GM12878 (cell line): ENCODE results near the gene RASAL1. TPM values are rescaled to one million over a fixed set of nuclear protein-coding genes. Genes with fewer than 3 reads are reported as not detected.

ENCODE experiments used
- BHLHE40 ChIP-seq, 2 experiments: fragments of 450-650 bp in 1 of 2; IDR thresholded peaks; 2 replicates each; pipeline ENCODE4 v1.6.1; 2011 to 2017; ENCODE audit warnings: low read depth in 2 of 2, borderline replicate concordance in 1 of 2, improper control_type of control experiment in 1 of 2, low read length in 1 of 2, mild to moderate bottlenecking in 1 of 2
- BMI1 ChIP-seq: fragments of 450-650 bp; IDR thresholded peaks from 2 replicates; pipeline ENCODE4 v1.6.1; 2016; ENCODE audit warnings: mild to moderate bottlenecking, moderate library complexity, borderline replicate concordance
- EGR1 ChIP-seq, 2 experiments: IDR thresholded peaks; 1 replicate in 1 of 2; 2 replicates in 1 of 2; pipeline ENCODE4 v1.6.1; 2011 to 2012; ENCODE audit warnings: low read depth in 2 of 2, low read length in 2 of 2, borderline replicate concordance in 1 of 2, mild to moderate bottlenecking in 1 of 2, moderate library complexity in 1 of 2
- ELK1 ChIP-seq: IDR thresholded peaks from 2 replicates; pipeline ENCODE4 v1.6.1; 2012; ENCODE audit warnings: low read depth, low read length, improper control_type of control experiment
- GABPA ChIP-seq: IDR thresholded peaks from 2 replicates; pipeline ENCODE4 v1.6.1; 2014; ENCODE audit warnings: antibody characterized with exemption, low read depth, mild to moderate bottlenecking, inconsistent platforms
- JUND ChIP-seq: IDR thresholded peaks from 2 replicates; pipeline ENCODE4 v1.6.1; 2012; ENCODE audit warnings: low read depth, mild to moderate bottlenecking, low read length, improper control_type of control experiment, moderate library complexity
- MLLT1 ChIP-seq: fragments of 450-650 bp; IDR thresholded peaks from 2 replicates; pipeline ENCODE4 v1.6.1; 2016; ENCODE audit warnings: mild to moderate bottlenecking
- MYB ChIP-seq: fragments of 150-350 bp; IDR thresholded peaks from 2 replicates; pipeline ENCODE4 v1.6.1; 2014; ENCODE audit warnings: mild to moderate bottlenecking, low read depth, low read length, borderline replicate concordance
- NFIC ChIP-seq: IDR thresholded peaks from 2 replicates; pipeline ENCODE4 v1.6.1; 2012; ENCODE audit warnings: low read depth, mild to moderate bottlenecking, inconsistent platforms, low read length, moderate library complexity
- NRF1 ChIP-seq: conservative IDR thresholded peaks from 2 replicates; pipeline ENCODE4 v1.6.1; 2011; ENCODE audit warnings: mild to moderate bottlenecking, low read depth, low read length, improper control_type of control experiment
- PBX3 ChIP-seq: IDR thresholded peaks from 2 replicates; pipeline ENCODE4 v1.6.1; 2011; ENCODE audit warnings: mild to moderate bottlenecking, low read depth, low read length, moderate library complexity; ENCODE audit not compliant: insufficient replicate concordance
- POLR2A ChIP-seq: IDR thresholded peaks from 2 replicates; pipeline ENCODE4 v1.6.1; 2011; ENCODE audit warnings: low read depth, mild to moderate bottlenecking, low read length
- SIN3A ChIP-seq: IDR thresholded peaks from 2 replicates; pipeline ENCODE4 v1.6.1; 2012; ENCODE audit warnings: low read depth, low read length, improper control_type of control experiment
- SMARCA5 ChIP-seq: fragments of 450-650 bp; IDR thresholded peaks from 2 replicates; pipeline ENCODE4 v1.6.1; 2017; ENCODE audit warnings: mild to moderate bottlenecking
- SREBF1 ChIP-seq: IDR thresholded peaks from 2 replicates; pipeline ENCODE4 v1.6.1; 2012; ENCODE audit warnings: mild to moderate bottlenecking, low read length
- USF2 ChIP-seq: IDR thresholded peaks from 2 replicates; pipeline ENCODE4 v1.6.1; 2011; ENCODE audit warnings: low read depth, low read length, improper control_type of control experiment, borderline replicate concordance
- YY1 ChIP-seq: IDR thresholded peaks from 2 replicates; pipeline ENCODE4 v1.6.1; 2011; ENCODE audit warnings: low read depth, mild to moderate bottlenecking, low read length
- ZBTB11 ChIP-seq: fragments of 450-650 bp; formaldehyde crosslinking; IDR thresholded peaks from 2 replicates; pipeline ENCODE4 v1.5.0; 2022; ENCODE audit warnings: mild to moderate bottlenecking, missing genetic modification characterization
- ZNF207 ChIP-seq: fragments of 450-650 bp; IDR thresholded peaks from 2 replicates; pipeline ENCODE4 v1.6.1; 2014; ENCODE audit warnings: antibody characterized with exemption, mild to moderate bottlenecking, borderline replicate concordance
- ZZZ3 ChIP-seq: IDR thresholded peaks from 2 replicates; pipeline ENCODE4 v1.6.1; 2011; ENCODE audit warnings: low read depth; ENCODE audit not compliant: control insufficient read depth, insufficient read length
- polyA plus RNA-seq, 11 experiments: library from polyadenylated mRNA; depleted of rRNA in 4 of 11; unstranded in 6 of 11; stranded (reverse) in 5 of 11; fragments of >200 nt; fragmentation: Nextera tagmentation in 4 of 11; fragmentation: Illumina TruSeq in 1 of 11; extraction: Ambion mirVana in 4 of 11; extraction: Trizol in 1 of 11; gene quantifications; 1 replicate in 1 of 11; 2 replicates in 10 of 11; pipeline versions ENCODE4 v1.2.1 to v1.2.3, GENCODE V29; 2011 to 2016; ENCODE audit warnings: inconsistent platforms in 2 of 11, missing spikeins in 2 of 11, low read depth in 1 of 11
- total RNA-seq, 4 experiments: library from RNA; depleted of rRNA in 3 of 4; stranded (reverse); fragments of >200 nt in 3 of 4; fragmentation: Illumina TruSeq in 1 of 4; extraction: Trizol in 1 of 4; gene quantifications; 2 replicates each; pipeline versions ENCODE4 v1.2.1 to v1.2.3, GENCODE V29; 2013 to 2021
- TF ChIP-seq, protein P1 (sequence below): fragments of 450-650 bp; IDR thresholded peaks from 2 replicates; pipeline ENCODE4 v1.6.1; 2016; ENCODE audit warnings: mild to moderate bottlenecking

The RASAL1 gene
- total and polyA plus RNA-seq, 10 of the 15 experiments (the other 5 are each of a cell fraction or from before 2014, with no cell fraction given) = 0.12 to 1.0 (median 0.52) TPM; not detected in 6

DNA sequence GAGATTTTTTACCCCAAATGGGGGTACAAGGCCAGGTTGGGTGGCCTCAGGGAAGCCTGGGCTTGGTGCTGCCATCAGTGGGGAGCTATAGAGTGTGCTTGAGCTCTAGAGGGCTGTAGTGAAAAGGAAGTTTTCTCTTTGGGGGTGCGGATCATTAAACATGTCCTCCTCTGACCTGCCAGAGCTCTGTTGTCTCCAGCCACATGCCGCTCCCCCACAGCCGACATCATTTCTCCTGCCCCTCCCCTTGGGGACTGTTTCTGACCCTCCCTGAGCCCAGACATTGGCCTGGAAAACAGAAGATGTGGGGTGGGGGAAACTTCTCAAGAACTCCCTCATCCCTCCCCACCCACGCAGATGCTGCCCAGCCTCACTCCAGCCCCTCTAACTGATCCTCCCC, 53.7 kb downstream of the RASAL1 start (continued):
- TF ChIP-seq, protein P1, sequence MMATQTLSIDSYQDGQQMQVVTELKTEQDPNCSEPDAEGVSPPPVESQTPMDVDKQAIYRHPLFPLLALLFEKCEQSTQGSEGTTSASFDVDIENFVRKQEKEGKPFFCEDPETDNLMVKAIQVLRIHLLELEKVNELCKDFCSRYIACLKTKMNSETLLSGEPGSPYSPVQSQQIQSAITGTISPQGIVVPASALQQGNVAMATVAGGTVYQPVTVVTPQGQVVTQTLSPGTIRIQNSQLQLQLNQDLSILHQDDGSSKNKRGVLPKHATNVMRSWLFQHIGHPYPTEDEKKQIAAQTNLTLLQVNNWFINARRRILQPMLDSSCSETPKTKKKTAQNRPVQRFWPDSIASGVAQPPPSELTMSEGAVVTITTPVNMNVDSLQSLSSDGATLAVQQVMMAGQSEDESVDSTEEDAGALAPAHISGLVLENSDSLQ = no peak
- no peak for TF ChIP-seq ELK1
- TF ChIP-seq SIN3A = no peak
- TF ChIP-seq ZZZ3 = no peak
- TF ChIP-seq GABPA = no peak
- 0 out of 3 replicates have a peak, but pooled peaks of 1 of the 2 experiments have one; percentile 27 for TF ChIP-seq EGR1 (IDR thresholded peaks at IDR 0.05; ENCODE audit: borderline replicate concordance in 1 of 2, low read depth in 2 of 2, low read length in 2 of 2)
- TF ChIP-seq SREBF1 = no peak
- no peak for TF ChIP-seq YY1
- TF ChIP-seq ZBTB11 (CRISPR knock-in tag) = 0 out of 2 replicates have a peak, but pooled peaks have one; percentile 14
- TF ChIP-seq MLLT1 = no peak
- TF ChIP-seq NRF1 = no peak
- no peak for TF ChIP-seq USF2
- no peak for TF ChIP-seq NFIC
- no peak for TF ChIP-seq BHLHE40 (IDR thresholded peaks at IDR 0.05; ENCODE audit: borderline replicate concordance in 1 of 2, low read depth in 2 of 2, low read length in 1 of 2)
- TF ChIP-seq PBX3 = no peak
- TF ChIP-seq MYB = no peak
- TF ChIP-seq POLR2A = no peak
- TF ChIP-seq SMARCA5 = peak; percentile 49; the same call in 1 of the 2 replicates
- no peak for TF ChIP-seq BMI1
- no peak for TF ChIP-seq JUND
- TF ChIP-seq ZNF207 = no peak
